DMS153 treated with DMSO at 0.1 percent for 48 hours (cell line): ENCODE data around the gene HS3ST3B1.

Source experiments
- DNase-seq: peaks from one replicate; lab custom pipeline; 2025; ENCODE audit not compliant: unreplicated experiment; lab: John Stamatoyannopoulos, UW

HS3ST3B1 gene

DNA sequence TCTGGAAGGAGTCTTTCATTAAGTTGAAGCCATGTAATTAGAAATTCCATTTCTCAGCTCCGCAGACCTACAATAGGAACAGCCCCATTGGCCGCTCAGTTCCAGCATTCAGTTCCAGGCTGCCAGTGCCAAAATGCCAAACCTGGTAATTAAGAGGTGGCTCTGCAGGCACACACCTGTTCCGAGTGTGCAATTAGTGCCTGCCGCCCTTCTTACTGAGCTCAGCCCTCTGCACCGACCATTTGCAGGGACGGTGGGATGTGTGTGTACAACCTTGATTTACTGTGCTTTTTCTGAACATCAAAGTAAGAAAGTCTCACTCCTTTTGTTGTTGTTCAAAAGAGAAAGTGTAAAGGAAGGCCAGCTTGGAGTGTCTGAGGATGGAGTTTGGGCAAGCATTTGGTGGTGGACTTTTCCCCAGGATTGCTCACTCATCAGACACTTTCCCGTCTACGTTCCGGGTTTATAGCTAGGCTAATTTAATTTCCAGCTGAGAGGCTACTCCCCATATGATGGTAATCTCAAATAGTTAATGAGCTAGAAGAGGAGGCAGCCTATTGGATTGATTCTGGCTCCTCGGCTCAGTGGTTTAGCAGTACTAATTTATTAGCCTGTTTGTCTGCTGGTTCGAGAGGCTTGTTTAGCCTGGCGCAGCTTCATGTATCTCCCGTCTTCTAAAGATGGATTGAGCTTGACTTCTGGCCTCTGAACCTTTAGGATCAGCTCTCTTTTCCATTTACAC, 20.0 kb downstream of the HS3ST3B1 start:
- DNase-seq, result no peak

DNA sequence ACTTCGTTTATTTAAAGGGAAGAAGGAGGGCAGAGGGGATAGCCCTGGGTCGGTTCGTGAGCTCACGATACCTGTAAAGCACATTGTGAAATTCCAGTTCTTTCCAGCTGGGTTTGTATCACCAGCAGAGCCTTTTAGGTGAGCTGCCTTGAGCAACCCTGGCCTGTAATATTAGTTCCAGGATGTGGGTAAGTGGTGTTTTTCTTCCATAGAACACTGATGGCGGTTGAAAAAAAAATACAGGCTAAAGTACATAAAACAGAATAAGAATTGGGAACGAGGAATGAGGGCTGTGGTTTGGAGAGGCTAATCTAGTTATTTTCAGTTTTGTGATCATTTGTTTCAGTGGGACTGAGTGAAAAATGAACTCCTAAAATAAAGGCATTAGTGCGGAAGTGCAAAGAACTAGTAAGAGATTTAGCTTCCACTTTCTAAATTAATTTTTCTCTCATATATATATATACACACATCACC, 20.6 kb downstream of the HS3ST3B1 start:
- no peak for DNase-seq

DNA sequence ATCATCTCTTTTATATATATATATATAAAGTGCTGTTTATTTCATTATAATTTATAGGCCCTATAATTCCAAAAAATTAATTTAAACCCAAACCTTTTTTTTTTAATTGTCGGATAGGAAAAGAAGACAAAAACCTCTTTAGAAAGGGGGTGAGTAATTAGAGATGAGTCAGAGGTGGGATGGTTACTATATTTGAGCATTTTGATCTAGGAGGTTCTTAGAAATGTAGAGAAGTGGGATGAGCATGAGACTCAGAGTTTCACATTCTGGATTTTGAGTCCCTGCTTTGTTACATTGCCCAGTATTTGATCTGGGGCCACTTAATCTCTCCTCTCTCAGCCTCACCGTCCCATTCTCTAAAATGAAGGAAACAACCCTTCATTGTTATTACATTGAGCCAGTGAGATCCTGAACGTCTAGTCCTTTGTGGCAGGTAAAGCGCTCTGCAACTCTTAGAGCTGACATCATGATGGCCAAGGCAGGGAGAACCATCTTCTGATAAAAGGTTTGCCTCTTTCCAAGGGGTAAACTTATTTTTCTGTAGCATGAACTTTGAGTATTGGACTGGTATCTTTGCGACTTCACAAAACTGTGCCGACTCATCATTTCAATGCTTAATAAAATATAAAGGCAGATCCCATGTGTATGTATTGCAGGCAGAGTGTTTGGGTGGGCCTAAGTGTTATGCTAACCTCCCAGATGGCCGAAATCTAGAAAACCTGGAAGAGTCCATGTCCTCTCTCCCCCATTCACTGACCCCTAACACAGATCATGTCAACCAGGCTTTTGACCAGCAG, 21.3 kb downstream of the HS3ST3B1 start:
- DNase-seq, result no peak

DNA sequence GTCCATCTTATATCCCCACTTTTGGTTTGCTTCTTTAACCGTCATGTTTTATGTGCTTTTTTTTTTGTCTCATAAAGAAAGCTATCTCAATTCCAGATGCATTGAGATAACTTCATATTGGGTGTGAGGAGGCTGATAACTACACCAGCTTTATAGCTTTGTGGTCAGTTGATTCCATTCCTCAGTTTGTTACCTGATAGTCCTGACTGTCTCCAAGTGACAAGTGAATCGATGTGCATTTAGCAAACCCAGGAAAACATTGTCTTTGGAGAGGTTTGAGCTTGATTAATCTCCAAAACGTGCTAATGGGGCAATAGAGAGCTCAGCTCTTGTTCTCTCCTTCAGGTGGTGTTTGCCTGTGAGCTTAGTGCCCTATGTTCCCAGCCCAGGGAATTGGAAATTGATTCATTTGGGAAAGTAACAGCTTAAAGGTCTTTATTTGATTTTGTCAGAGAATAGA, 22.7 kb downstream of the HS3ST3B1 start:
- no peak for DNase-seq

DNA sequence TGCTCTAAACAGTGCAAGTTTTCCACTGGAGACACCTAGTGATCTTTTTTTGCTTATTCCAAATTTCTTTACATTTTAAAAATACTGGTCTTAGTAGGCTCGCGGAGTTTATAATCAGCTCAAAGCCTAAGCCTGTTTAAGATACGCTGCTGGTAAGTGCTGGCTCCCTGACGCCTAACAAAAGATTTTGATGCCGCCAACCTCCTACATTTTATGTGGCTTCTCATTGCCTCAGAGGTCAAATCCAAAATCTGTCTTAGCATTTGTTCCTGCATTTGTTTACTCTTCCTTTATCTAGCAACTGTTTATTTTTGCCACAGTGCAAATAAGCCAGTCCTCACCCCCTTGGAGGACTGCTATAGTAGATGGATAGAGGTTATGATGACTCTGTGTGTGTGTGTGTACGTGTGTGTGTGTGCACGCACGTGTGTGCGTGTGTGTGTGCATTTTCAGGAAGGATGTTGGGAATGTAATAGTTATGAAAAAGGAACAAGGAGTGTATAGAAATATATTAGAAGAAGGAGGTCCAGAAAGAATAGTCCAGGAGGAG, 24.8 kb downstream of the HS3ST3B1 start:
- DNase-seq, result no peak

DNA sequence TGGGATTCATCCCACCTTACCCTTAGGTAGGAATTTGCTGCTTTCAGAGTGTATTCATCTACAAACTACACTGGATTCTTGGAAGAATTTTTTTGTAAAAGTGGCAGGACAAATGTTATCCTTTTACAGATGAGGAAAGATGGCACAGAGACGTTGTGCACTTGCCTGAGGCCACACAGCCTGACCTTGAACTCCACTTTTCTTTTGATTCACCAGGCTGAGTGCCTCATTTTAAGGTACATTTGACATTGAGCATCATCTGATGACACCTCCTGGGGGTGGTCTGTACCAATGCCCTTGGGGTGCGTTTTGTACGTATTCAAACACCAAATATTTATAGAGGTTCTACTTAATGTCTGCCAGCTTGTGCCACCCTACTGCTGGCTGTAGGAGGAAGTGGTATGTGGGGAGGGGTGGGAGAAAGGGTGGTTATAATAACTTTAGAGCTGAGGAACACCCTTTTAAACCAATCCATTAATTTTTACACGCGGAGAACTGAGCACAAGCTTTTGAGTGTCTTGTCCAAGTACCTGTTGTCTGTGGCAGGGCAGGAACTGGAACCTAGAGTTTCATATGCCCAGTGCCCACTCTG, 29.1 kb downstream of the HS3ST3B1 start:
- no peak for DNase-seq

DNA sequence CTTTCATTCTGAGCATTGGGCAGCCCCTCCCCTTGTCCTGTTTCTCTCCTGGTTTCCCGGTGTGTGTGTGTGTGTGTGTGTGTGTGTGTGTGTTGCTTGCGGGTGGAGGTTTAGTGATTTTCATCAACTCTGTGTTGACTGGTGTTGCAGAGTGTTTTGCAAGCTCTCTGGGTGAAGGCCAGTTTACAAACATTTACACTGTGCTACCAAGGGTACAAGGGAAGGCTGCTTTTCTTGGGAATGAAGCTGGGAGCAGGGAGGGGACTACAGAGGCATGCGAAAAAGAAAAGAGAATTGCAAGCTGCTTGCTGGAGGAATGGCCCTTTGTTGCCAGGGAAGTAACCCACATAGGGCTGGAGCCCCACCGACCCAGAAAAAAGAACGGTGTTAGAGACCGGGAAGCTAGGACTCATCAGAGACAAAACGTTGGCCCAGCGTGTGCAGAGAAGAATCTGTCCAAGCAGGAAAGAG, 29.6 kb downstream of the HS3ST3B1 start:
- no peak for DNase-seq

DNA sequence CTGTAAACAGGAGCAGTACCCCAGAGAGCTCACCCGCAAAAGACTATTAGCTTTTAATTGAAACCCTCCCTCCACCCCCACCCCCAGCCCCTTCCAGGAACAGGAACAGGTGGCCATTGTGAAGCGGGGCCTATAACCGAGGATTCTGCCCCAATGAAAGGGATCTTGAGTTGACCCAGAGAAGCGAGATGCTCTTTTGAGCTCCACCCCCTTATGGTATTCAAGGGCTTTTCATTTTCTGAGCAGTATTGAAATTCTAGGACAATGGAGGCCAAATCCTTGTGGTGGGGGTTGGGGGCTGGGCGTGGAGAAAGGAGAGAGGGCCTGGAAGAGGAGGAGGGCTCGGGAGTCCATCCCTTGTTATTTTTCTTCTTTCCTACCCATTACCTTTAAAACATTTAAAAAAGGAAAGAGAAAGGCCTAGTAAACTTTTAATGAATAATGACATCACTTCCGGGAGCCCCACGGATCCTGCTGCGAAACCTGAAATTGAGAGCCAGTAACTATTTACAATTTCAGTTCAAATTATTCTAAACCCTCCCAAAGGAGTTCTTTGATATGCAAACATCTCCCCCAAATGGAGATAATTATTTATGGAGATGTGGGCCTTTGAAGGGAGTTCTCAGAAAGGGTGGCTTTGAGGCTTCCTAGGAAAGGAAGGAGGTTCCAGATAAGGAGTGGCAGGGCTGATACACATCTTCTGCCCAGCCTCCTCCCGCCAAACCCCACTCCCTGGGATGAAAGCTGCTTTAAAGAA, 30.5 kb downstream of the HS3ST3B1 start:
- no peak for DNase-seq

DNA sequence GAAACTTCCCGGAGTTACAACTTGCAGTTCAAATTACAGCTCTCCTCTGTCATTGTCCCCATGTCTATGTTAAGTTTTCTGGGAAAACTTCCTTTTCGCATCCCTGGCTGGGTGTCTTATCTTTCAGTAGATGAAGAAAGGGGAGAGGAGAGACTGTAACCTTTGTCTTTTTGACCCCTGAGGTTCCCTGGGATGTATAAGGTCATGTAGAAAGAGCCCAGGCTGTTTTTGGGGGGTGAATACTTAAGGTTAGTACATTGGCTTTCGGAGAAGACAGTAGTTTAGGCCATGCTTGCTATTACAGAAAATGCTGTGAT, 31.1 kb downstream of the HS3ST3B1 start:
- DNase-seq, result no peak

DNA sequence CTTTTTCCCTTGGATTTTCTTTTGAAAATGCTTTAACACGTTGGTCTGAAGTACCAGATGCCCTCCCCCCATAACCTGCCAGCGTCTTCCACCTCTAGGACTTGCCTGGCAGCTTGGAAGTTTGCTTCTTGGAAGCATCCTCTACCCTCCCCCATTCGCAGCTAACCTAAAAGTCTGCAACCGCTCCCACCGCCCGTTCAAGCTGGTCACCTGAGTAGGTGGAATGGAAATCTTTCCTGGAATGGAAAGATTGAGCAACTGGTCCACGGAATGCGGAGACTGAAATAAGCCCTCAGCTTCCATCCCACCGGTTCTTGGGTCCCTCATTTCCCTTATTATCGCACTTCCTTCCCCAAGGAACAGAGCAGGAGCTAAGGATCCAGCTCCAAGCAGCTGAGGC, 31.4 kb downstream of the HS3ST3B1 start:
- DNase-seq, result no peak

DNA sequence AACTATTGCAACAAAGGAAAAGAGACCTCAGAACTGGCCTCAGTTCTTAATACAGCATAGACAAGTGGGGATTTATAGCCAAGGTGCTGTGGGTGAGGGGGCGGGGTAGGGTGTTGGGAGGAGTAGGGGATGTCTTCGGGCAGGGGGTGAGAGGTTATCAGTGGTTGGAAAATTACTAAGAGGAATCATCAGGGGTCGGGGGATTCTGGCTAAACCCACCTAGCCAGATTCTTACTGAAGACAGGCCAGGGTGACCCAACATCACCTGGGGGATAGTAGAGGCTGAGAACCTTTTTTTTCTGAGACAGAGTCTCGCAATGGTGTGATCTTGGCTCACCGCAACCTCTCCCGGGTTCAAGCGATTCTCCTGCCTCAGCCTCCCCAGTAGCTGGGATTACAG, 32.6 kb downstream of the HS3ST3B1 start:
- no peak for DNase-seq

DNA sequence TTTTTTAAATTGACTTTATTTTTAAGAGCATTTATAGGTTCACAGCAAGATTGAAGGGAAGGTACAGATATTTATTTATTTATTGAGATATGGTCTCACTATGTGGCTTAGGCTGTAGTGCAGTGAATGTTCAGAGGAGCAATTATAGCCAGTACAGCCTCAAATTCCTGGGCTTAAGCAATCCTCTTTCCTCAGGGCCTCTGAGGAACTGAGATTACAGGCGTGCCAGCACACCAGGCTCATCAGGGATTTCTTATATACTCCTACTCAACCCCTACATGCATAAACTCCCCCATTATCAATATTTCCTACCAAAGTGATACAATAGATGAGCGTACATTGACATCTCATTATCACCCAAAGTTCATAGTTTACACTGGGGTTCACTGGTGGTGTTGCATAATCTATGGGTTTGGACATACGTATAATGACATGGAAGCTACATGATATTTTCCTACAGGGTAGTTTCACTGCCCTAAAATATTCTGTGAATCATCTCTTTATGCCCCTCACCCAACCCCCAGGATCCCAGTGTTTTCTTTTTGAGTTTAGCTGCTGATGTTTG, 33.5 kb downstream of the HS3ST3B1 start:
- DNase-seq, result no peak

DNA sequence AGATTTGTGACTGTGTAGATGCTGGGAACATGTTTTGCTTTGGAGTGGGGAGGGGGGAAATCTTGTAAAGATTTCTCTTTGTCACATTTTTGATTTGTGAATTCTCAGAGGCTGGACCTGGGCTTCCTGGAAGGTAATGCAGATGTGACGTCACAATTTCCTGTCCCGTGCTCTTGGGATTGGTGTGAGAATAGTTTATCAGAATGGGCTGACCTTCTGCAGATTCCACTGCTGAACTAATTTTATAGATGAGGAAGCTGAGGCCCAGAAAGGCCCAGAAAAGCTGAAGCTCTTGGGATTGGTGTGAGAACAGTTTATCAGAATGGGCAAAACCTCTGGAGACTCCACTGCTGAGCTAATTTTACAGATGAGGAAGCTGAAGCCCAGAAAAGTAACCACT, 34.0 kb downstream of the HS3ST3B1 start:
- DNase-seq, result no peak

DNA sequence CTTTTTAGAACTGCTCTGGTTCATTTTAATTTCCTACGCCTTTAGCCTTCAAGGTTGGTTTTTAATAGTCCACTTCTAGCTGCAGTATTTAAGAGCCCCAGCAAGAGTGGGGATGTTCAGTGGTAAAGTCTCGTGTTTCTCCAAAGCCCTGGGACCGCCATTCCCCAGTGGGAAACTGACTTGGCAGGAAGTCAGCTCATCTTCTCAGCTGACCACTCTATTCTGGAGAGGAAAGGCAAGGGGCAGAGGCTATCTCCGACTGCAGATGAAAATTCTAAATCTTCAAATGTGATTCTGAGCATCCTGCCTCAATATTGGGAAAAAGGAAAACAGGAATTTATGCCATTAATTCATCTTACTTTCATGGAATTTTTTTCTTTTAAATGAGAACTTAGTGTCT, 35.5 kb downstream of the HS3ST3B1 start:
- no peak for DNase-seq

DNA sequence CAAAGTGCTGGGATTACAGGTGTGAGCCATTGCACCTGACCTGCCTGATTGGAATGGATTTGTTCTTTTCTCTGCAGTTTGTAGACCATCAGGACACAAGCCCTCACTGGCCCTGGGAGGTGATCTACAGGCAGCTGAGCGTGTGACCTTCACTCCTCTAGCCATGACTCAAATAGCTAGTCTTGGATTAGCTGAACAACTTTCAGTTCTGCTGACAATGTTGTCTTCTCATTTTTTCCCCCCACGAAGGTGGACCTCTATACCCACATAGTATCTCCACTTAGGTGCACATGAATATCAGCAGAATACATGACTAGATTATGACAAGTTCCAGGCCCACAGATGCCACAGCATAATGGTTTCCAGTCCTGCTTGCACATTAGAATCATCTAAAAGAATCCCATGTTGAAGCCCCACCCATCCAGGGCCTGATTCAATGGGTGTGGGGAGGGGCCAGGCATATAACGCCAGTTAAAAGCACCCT, 36.8 kb downstream of the HS3ST3B1 start:
- no peak for DNase-seq

DNA sequence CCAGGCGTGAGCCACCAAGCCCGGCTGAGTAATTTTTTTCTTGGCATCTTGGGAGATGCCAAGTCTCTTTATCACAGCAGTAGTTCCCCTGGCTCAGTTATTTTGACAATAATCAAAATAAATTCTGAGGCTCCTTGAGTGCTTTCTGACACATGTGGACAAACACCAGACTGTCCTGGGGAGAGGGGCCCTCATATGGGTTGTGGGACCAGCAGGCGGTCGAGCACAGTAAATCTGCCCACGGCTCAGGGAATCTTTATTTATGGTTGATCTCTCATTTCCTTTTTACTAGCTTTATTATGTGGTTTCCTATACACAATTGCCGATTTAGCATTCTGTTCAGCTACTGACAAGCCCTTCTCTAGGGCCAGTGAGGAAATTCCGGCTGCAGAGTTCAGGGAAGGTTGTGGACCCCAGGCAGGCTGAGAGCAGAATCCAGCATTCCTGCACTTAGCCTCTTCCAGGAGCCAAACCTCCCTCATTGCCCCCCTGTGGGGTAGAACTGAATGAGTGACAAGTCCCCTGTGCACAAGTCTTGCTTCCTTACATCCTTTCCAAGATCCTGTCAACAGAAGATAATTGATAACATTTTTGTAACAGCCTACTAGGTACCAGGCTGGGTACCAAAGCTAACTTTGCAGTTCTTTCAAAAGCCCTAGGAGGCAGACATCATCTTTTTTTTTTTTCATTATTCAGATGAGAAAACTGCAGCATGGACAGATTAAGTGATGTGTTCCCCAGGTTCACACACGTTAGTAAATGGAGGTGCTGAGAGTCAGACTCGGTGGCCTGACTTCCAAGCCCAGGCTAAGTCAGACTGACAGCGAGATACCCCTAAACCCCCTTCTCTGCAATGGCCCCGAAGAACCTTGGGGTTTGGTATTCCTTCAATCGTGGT, 40.2 kb downstream of the HS3ST3B1 start:
- DNase-seq, result no peak

DNA sequence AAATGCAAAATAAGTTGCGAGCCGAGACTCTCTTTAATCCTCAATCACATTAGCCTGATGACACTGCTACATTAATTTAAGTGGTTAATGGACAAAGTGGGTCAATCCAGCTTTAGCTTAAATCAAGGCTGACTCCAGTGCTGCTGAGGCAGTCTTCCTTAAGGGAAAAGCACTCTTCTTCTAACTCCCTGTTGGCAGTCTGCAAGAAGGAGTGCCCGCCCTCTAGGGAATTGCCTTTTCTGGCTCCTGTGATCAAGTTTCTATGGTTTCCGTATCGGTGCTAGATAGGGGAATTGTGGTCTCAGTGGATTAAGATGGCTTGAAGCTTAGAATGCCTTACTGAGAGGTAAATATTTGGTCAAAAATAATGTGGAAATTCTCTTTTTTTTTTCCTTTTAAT, 41.0 kb downstream of the HS3ST3B1 start:
- no peak for DNase-seq

DNA sequence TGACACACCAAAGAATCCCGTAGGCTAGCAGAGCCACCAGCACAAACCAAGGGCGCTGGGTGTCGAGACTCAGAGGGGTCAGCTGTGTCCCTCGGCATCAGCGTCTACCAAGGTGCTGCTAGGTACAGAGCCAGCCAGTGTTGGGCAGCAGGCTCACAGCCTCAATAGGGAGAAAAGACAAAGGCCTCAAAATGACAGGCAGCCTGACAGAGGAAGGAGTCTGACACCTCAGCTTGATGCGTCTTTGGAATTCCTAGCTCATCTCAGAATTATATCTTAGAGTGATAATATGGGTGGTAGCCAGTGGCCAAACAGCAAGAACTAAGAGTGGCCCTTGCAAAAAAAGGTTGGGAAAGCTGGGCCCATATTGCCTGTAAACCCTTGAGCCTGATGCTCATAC, 45.9 kb downstream of the HS3ST3B1 start:
- DNase-seq, result no peak

DNA sequence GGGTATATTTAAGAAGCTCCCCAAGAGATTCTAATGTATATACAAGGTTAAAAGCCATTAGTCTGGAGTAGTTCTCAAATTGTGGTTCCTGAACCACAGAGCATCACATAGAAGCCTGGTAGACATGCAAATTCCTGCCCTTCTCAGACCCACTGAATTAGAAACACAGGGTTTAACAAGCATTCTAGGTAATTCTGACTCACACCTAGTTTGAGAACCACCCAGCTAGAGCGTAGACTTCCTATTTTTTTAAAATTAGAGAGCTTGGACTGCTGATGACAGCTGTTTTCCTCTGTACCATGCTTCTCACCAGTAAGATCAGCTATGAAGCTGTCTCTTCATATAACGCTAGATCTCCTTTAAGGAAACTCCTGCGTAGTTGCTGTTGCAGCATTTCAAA, 50.6 kb downstream of the HS3ST3B1 start:
- DNase-seq, result no peak
